Activated CD8-positive, alpha-beta memory T cell treated with anti-CD3 and anti-CD28 coated beads, Interleukin-2, amount 10 ng/mL, durations not matched to agents 7 days and 5 days (primary cell): ENCODE measurements around the gene PLEKHA7. TPM values are rescaled to one million over a fixed set of nuclear protein-coding genes. Genes with fewer than 3 reads are reported as not detected.

ENCODE experiments used
- ATAC-seq: fragments of 150-1000 bp; cut with Tn5 transposase; one replicate; pipeline ENCODE4 v1.10.0; 2021; ENCODE audit warnings: moderate library complexity
- CTCF ChIA-PET: fragments of 350-600 bp; sonication (Branson Sonifier 250); formaldehyde crosslinking; loops from one replicate; lab custom pipeline; 2021; ENCODE audit warnings: antibody characterized with exemption; lab: Charles Lee
- DNase-seq: peaks from one replicate; pipeline ENCODE4 v3.0.0-alpha.2; 2020
- H3K27ac Mint-ChIP-seq: one replicate; pipeline ENCODE4 v1.8.0; 2021; ENCODE audit warnings: mild to moderate bottlenecking, mixed read lengths
- H3K27me3 Mint-ChIP-seq: one replicate; pipeline ENCODE4 v1.8.0; 2021; ENCODE audit warnings: mixed read lengths
- H3K36me3 Mint-ChIP-seq: one replicate; pipeline ENCODE4 v1.8.0; 2021; ENCODE audit warnings: mild to moderate bottlenecking, mixed read lengths
- H3K4me1 Mint-ChIP-seq: one replicate; pipeline ENCODE4 v1.8.0; 2021; ENCODE audit warnings: mixed read lengths
- H3K4me3 Mint-ChIP-seq: one replicate; pipeline ENCODE4 v1.8.0; 2021; ENCODE audit warnings: mild to moderate bottlenecking, moderate library complexity, mixed read lengths
- H3K9me3 Mint-ChIP-seq: one replicate; pipeline ENCODE4 v1.8.0; 2022; ENCODE audit warnings: low read depth, mixed read lengths
- total RNA-seq, 2 experiments: library from RNA; stranded (reverse); gene quantifications; one replicate each; pipeline ENCODE4 v1.2.3, GENCODE V29; 2021

PLEKHA7 gene
- total RNA-seq, 2 experiments from 2014 or later: 1.1 to 9.7 TPM

DNA sequence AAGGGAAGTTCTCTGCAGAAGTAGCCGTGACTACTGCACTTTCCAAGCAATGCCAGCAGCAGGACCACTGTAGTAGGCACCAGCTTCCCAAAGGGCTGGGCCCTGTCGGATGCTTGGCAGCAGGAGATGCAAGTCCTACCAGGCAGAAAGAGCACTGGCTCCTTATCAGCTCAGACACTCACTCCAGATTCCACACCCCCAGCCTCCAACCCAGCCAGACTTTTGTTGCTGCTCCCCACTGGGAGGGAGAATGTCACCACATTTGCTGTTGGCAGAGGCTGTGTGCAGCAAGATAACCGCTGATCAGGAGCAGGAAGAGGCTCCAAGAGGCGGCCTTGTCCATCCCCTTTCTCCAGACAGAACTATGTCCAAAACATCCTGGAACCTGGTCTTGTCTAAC lies 157.0 kb downstream of the PLEKHA7 start:
- Mint-ChIP-seq H3K36me3 (no peaks in the 10 kb centered on the region), H3K27me3 (no peaks in the 10 kb centered on the region), H3K9me3 (no peaks in the 10 kb centered on the region), H3K4me3 (no peak overlapping the region), H3K27ac (no peak overlapping the region), H3K4me1 (no peaks in the 10 kb centered on the region)
- CTCF ChIA-PET: no interaction called here
- no peak for ATAC-seq
- DNase-seq: no peak

DNA sequence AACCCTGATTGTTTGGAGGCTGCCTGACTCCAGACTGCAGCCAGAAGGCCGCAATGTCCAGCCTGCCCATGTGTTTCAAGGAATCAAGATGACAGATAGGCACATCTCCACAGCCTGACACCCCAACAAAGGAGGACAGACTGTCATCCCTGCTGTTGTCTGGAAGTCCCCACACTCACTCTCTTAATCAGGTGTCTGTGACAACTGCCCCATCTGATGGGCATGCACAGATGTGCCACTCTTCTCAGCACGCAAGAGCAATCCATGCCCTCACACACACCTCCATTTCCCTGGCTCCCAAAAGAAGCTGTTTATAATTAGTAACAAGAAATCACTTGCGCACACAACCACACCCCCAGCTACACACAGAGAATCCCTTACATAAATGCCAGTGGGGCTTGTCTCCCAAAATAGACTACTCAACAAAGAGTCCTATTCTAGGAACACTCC lies 158.2 kb downstream of the PLEKHA7 start:
- H3K9me3 Mint-ChIP-seq: no peaks in the 10 kb centered on the region
- no peaks in the 10 kb centered on the region for H3K4me1 Mint-ChIP-seq
- no peak for DNase-seq
- no peak for ATAC-seq
- H3K36me3 Mint-ChIP-seq: no peaks in the 10 kb centered on the region
- H3K27me3 Mint-ChIP-seq: no peaks in the 10 kb centered on the region
- H3K27ac Mint-ChIP-seq: no peak overlapping the region
- H3K4me3 Mint-ChIP-seq: no peak overlapping the region
- CTCF ChIA-PET: no interaction called here

DNA sequence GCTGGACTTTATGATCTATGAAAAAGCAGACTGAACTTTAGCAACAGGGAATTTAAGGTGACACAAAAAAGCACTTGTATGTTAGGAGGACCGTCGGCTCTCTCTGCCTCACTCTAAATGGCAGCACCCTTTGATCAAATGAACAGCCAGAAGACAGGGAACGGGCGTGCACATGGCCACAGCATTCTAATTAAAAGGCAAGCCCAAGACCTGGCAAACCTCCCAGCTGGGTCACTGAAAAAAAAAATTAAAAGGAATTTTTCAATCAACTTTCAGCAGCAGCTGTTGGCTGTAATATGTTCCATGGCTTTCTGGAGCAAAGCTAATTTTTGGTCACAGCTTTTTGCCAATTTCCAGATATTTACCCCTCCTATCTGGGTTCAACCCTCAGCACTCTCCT lies 159.2 kb downstream of the PLEKHA7 start:
- no peak overlapping the region for H3K27ac Mint-ChIP-seq
- ATAC-seq (no peak), DNase-seq (no peak)
- no peaks in the 10 kb centered on the region for H3K27me3 Mint-ChIP-seq
- no peak overlapping the region for H3K4me3 Mint-ChIP-seq
- no peaks in the 10 kb centered on the region for H3K36me3 Mint-ChIP-seq
- H3K9me3 Mint-ChIP-seq: no peaks in the 10 kb centered on the region
- no peaks in the 10 kb centered on the region for H3K4me1 Mint-ChIP-seq
- CTCF ChIA-PET: interaction anchor here (1.0 kb wide), 1 partner anchor 35 kb away, joined by 3 read pairs; no protein-coding TSS in a partner anchor

DNA sequence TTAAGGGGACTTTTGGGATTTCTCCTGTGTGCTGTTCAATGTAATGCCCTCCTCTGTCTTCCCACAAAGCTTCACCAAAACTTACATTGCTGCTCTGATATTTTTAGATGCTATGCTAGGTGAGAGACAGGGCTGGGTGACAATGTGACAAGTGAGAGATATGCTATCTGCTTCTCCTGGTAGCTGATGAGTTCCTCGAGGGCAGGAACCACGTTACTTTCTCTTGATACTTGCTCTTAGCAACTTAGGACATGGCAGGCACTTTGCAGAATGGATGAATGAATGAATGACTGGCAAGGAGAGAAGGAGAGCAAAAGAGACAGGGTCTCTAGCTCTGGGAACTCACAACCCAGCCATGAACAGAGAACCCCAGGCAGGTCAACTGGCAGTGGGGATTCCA lies 160.4 kb downstream of the PLEKHA7 start:
- Mint-ChIP-seq H3K36me3 (no peaks in the 10 kb centered on the region), H3K27me3 (no peaks in the 10 kb centered on the region), H3K4me3 (no peak overlapping the region), H3K9me3 (no peaks in the 10 kb centered on the region), H3K27ac (no peak overlapping the region), H3K4me1 (no peaks in the 10 kb centered on the region)
- CTCF ChIA-PET: interaction anchor here (0.6 to 1.0 kb wide), 2 partner anchors 24 to 34 kb away, joined by 3 read pairs; no protein-coding TSS in a partner anchor
- ATAC-seq: no peak
- no peak for DNase-seq

DNA sequence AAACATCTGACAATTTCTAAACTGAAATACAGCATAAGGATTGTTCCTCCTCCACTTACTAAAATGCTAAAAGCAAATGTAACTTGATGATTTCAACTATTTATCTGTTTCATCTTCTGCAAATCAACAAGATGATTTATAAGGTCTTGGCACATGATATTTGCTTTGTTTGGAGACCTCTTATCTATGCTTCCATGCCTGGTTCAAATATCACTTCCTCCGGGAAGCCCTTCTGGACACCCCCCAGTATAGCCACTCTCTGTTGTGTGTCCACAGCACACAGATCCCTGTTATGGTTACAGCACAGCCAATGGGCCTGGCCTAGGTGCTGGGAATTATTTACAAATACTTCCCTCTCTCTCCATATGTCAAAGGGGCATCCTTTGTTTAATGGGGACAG lies 160.9 kb downstream of the PLEKHA7 start:
- no peaks in the 10 kb centered on the region for H3K27me3 Mint-ChIP-seq
- H3K9me3 Mint-ChIP-seq: no peaks in the 10 kb centered on the region
- H3K36me3 Mint-ChIP-seq: no peaks in the 10 kb centered on the region
- no peak for DNase-seq
- no peak overlapping the region for H3K4me3 Mint-ChIP-seq
- ATAC-seq: no peak
- H3K27ac Mint-ChIP-seq: no peak overlapping the region
- no peaks in the 10 kb centered on the region for H3K4me1 Mint-ChIP-seq
- CTCF ChIA-PET: no interaction called here

DNA sequence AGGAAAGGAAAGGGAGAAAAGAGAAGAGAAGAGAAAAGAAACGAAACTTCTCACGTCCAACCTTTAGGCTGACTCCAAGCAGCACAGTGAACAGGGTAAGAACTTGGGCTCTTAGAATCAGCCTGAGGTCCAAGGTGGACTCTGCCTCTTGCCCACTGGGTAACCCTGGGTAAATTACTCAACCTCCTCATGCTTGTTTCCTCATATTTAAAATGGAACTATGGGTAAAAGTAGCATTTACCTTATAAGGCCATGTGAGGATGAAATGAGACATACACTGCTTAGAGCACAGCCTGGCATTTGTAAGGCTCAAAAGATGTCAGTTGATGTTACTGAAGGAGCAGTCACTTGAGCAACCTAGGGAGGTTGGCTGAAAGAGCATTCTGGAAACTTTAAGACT lies 167.9 kb downstream of the PLEKHA7 start:
- CTCF ChIA-PET: no interaction called here
- no peak overlapping the region for H3K27ac Mint-ChIP-seq

DNA sequence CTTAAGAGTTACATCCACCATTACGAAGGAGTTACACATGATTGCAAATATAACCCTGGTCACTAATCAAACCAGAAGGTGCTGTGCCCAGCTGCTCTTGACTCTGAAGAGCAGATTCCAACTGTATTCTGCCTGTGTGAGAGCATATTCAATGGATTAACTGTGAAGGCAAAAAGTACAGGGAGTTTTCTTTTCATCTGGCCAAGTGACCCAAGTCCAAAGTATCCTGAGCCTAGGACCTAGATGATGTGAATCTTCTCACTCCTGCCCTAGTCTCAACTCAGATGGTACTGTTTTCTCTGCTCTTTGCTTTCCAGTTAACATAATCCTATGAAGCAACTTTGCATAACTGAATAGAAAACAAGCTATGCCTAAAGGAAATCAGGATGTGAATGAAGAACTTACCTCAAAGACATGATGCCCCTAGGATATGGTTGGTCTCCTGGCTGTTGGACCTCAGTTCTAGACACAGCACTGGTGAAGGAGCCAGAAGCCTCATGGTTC lies 169.9 kb downstream of the PLEKHA7 start:
- no peaks in the 10 kb centered on the region for H3K36me3 Mint-ChIP-seq
- ATAC-seq (no peak), DNase-seq (no peak)
- H3K9me3 Mint-ChIP-seq: no peaks in the 10 kb centered on the region
- H3K4me1 Mint-ChIP-seq: no peaks in the 10 kb centered on the region
- no peak overlapping the region for H3K4me3 Mint-ChIP-seq
- no peak overlapping the region for H3K27ac Mint-ChIP-seq
- H3K27me3 Mint-ChIP-seq: no peaks in the 10 kb centered on the region
- CTCF ChIA-PET: no interaction called here

More for the DNA sequence above, 167.9 kb downstream of the PLEKHA7 start:
- DNase-seq (no peak), ATAC-seq (no peak)
- no peak overlapping the region for H3K4me3 Mint-ChIP-seq
- no peaks in the 10 kb centered on the region for H3K27me3 Mint-ChIP-seq
- no peaks in the 10 kb centered on the region for H3K4me1 Mint-ChIP-seq
- no peaks in the 10 kb centered on the region for H3K36me3 Mint-ChIP-seq
- H3K9me3 Mint-ChIP-seq: no peaks in the 10 kb centered on the region

DNA sequence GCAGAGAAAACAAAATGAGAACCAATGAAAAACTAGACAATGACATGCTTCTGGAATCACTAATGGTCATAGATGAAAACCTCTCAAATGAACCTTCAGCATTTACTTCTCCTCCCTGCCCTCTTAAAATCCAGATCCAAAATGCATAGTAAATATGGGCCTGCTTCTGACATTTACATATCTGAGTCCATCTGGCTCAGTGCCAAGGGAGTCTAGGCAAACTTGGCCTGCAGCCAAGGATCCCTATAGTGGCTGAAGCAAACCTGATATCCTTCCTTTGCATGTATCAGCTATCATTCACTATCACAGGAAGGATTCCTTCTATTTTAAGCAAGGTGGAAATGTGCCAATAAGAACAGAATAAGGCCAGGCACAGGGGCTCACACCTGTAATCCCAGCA lies 170.9 kb downstream of the PLEKHA7 start:
- H3K9me3 Mint-ChIP-seq: no peaks in the 10 kb centered on the region
- DNase-seq: no peak
- no peak overlapping the region for H3K27ac Mint-ChIP-seq
- CTCF ChIA-PET: no interaction called here
- H3K36me3 Mint-ChIP-seq: no peaks in the 10 kb centered on the region
- ATAC-seq: no peak
- no peaks in the 10 kb centered on the region for H3K27me3 Mint-ChIP-seq
- no peak overlapping the region for H3K4me3 Mint-ChIP-seq
- no peaks in the 10 kb centered on the region for H3K4me1 Mint-ChIP-seq

DNA sequence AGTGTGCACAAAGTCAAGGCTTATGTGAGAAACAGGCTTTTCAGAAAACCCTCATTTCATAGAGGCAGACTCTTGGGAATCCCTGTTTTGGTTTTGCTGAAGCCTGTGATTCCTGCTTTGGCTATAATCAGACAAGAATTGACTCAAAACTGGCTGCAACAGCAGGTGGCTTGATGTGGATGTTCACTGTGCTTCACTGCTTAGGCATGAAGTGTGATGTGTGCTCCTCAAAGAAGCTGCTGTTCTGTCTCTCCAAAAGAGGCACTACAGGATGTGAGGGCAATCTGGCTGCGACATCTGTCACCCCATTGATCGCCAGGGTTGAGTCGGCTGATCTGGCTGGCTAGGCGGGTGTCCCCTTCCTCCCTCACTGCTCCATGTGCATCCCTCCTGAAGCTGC lies 172.2 kb downstream of the PLEKHA7 start:
- DNase-seq (no peak), ATAC-seq (no peak)
- CTCF ChIA-PET: no interaction called here
- H3K27me3 Mint-ChIP-seq: no peaks in the 10 kb centered on the region
- H3K27ac Mint-ChIP-seq: no peak overlapping the region
- H3K9me3 Mint-ChIP-seq: no peaks in the 10 kb centered on the region
- H3K4me3 Mint-ChIP-seq: no peak overlapping the region
- no peaks in the 10 kb centered on the region for H3K36me3 Mint-ChIP-seq
- no peaks in the 10 kb centered on the region for H3K4me1 Mint-ChIP-seq

DNA sequence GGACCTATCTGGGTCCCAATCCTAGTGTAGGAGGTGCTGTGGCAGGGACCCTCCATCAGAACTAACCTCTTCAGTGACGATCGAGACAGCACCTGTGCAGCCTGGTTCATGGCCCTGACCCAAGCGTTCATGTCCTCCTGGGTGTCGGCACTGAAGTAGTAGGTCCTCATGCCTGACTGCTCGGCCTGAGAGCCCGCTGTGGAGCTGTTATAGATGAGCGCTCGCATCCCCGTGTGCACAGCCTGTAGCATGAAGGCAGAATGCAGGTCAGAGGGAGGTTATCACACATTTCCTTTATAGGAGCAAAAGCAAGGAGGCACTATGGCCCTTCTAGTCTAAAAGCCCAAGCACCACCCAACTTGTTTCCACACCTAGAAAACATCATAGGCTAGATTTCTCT lies 172.7 kb downstream of the PLEKHA7 start:
- no peak for ATAC-seq
- Mint-ChIP-seq H3K36me3 (no peaks in the 10 kb centered on the region), H3K4me1 (no peaks in the 10 kb centered on the region)

DNA sequence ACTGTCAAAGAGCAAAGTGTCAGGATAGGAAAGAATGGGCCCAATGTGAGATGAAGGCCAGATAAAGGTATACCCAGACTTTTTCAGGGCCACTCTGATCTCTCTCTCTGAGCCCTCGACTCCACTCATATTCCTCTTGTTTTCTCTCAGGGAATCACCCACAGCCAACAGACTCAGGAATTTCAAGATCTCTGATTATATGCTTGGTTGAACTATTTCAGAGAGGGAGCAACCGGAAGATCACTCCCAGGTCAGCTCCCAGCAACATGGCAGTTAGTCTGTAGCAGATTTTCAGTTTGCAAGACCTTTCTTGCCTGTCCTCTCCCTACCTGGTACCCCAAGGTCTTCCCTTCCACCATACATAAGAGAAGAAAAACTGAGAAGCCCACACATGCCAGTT lies 173.3 kb downstream of the PLEKHA7 start:
- no peak overlapping the region for H3K4me3 Mint-ChIP-seq
- ATAC-seq (no peak), DNase-seq (no peak)
- CTCF ChIA-PET: no interaction called here
- no peaks in the 10 kb centered on the region for H3K9me3 Mint-ChIP-seq
- H3K27me3 Mint-ChIP-seq: no peaks in the 10 kb centered on the region
- no peaks in the 10 kb centered on the region for H3K4me1 Mint-ChIP-seq
- no peak overlapping the region for H3K27ac Mint-ChIP-seq
- no peaks in the 10 kb centered on the region for H3K36me3 Mint-ChIP-seq

More for the DNA sequence above, 172.7 kb downstream of the PLEKHA7 start:
- H3K4me3 Mint-ChIP-seq: no peak overlapping the region
- no peaks in the 10 kb centered on the region for H3K9me3 Mint-ChIP-seq
- no peaks in the 10 kb centered on the region for H3K27me3 Mint-ChIP-seq
- CTCF ChIA-PET: no interaction called here
- no peak overlapping the region for H3K27ac Mint-ChIP-seq
- DNase-seq: no peak

DNA sequence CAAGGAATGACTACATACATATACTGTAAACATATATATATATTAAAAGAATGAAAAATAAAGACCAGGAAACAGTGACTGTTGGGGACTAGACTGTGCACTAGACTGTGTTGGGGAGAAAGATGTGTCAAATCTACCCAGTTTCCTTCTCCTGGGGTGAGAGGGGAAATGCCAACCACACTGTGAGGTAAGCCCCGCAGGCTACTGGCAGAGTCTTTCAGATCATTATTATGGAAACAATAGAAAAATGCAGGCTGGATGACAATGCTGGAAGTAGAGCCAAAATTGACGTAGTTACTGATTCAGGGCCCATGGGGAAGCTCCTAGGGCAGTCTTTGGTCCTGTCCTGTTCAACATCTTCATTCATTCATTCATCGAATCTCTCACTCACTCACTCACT lies 174.4 kb downstream of the PLEKHA7 start:
- Mint-ChIP-seq H3K27ac (no peak overlapping the region), H3K4me3 (no peak overlapping the region), H3K4me1 (no peaks in the 10 kb centered on the region), H3K36me3 (no peaks in the 10 kb centered on the region), H3K27me3 (no peaks in the 10 kb centered on the region), H3K9me3 (no peaks in the 10 kb centered on the region)
- CTCF ChIA-PET: interaction anchor here (0.7 kb wide), 1 partner anchor 54 kb away, joined by 3 read pairs; no protein-coding TSS in a partner anchor
- no peak for ATAC-seq
- DNase-seq: no peak

DNA sequence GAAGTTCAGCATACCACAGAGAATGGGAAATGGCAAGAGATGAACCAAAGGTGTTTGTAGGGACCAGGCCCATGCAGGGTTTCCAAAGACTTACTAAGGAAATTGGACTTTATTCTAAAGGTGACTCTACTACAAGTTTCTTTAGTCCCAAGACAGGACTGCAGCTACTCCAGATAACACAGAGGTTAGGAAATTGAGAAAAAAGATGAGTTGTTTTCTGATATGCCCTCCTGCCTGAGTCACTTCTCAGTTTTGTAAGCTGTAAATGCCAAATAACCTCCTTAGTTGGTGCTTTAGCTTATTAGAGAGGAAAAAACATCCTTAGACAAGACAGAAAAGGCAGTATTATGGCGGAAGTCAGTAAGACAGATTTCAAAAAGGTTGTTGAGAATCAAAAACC lies 179.8 kb downstream of the PLEKHA7 start:
- DNase-seq (no peak), ATAC-seq (no peak)
- CTCF ChIA-PET: interaction anchor here (1.6 kb wide), 1 partner anchor 14 kb away, joined by 5 read pairs; no protein-coding TSS in a partner anchor
- no peaks in the 10 kb centered on the region for H3K27me3 Mint-ChIP-seq
- H3K27ac Mint-ChIP-seq: no peak overlapping the region
- H3K36me3 Mint-ChIP-seq: no peaks in the 10 kb centered on the region
- H3K9me3 Mint-ChIP-seq: no peaks in the 10 kb centered on the region
- H3K4me1 Mint-ChIP-seq: no peaks in the 10 kb centered on the region
- H3K4me3 Mint-ChIP-seq: no peak overlapping the region

DNA sequence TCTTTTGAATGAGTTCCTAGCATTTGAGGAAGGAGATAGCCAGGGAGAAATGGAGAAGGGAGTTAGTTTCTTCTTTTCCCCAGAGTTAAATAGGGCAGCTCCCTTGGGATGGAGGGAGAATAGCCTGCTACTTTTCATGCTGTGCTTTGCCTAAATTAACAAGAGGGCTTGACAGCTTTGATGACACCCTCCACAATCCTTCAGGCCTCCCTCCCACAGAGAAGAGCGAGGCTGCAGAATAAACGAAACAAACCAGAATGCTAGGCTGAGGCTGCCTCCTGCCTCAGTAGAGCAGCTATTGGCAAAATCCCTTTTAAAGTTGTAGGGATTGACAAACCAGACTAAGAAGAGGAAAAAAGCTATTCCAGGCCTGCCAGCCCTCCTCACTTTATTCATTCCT lies 181.2 kb downstream of the PLEKHA7 start:
- H3K27ac Mint-ChIP-seq: no peak overlapping the region

DNA sequence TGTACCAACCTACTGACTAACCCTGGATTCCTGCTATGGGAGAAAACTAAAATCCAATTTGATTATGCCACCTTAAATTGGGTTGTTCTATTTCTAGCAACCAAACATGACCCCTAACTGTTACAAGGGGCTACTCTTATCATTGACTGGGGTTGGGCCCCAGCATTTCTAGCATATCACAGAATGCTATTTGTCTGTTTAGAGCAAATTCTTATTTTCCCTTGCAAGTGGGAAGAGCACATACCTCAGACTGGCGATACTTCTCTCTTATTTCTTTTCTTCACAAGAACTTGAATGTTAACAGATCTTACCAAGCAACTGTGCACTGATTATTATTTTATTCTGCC lies 182.0 kb downstream of the PLEKHA7 start:
- Mint-ChIP-seq H3K27ac (no peak overlapping the region), H3K4me1 (no peaks in the 10 kb centered on the region), H3K9me3 (no peaks in the 10 kb centered on the region), H3K27me3 (no peaks in the 10 kb centered on the region), H3K4me3 (no peak overlapping the region), H3K36me3 (no peaks in the 10 kb centered on the region)
- CTCF ChIA-PET: no interaction called here
- ATAC-seq (no peak), DNase-seq (no peak)

More for the DNA sequence above, 181.2 kb downstream of the PLEKHA7 start:
- Mint-ChIP-seq H3K27me3 (no peaks in the 10 kb centered on the region), H3K9me3 (no peaks in the 10 kb centered on the region), H3K4me1 (no peaks in the 10 kb centered on the region), H3K4me3 (no peak overlapping the region), H3K36me3 (no peaks in the 10 kb centered on the region)
- no peak for ATAC-seq
- DNase-seq: no peak
- CTCF ChIA-PET: no interaction called here
